OCI-LY7 (cell line): Measurements from ENCODE around the gene SART3.

Source experiments
- EZH2phosphoT487 ChIP-seq: fragments of 200-600 bp; sonication (generic); IDR thresholded peaks from 2 replicates; pipeline ENCODE4 v1.6.1; 2018; ENCODE audit warnings: low read depth, borderline replicate concordance, mild to moderate bottlenecking, mixed run types, antibody characterized with exemption, low read length, moderate library complexity, mixed read lengths
- TF ChIP-seq, protein P1 (sequence below): fragments of 200-600 bp; sonication (generic); conservative IDR thresholded peaks from 2 replicates; pipeline ENCODE4 v1.5.1; 2014; ENCODE audit warnings: mild to moderate bottlenecking, antibody characterized with exemption, low read length, moderate library complexity, mixed read lengths

DNA sequence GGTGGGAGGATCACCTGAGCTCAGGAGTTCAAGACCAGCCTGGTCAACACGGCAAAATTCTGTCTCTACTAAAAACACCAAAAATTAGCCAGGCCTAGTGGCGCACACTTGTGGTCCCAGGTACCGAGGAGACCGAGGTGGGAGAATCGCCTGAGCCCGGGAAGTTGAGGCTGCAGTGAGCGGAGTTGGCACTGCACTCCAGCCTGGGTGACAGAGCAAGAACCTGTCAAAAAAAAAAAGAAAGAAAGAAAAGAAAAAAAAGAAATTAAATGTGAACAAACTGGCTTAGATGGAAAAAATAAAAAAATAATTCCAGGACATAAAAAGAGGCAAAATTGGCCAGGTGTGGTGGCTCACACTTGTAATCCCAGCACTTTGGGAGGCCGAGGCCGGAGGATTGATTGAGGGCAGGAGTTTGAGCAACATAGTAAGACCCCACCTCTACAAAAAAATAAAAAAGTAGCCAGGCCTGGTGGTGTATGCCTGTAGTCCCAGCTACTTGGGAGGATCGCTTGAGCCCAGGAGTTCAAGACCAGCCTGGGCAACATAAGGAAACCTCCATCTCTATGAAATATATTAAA, 33.4 kb upstream of the SART3 start:
- TF ChIP-seq, protein P1, sequence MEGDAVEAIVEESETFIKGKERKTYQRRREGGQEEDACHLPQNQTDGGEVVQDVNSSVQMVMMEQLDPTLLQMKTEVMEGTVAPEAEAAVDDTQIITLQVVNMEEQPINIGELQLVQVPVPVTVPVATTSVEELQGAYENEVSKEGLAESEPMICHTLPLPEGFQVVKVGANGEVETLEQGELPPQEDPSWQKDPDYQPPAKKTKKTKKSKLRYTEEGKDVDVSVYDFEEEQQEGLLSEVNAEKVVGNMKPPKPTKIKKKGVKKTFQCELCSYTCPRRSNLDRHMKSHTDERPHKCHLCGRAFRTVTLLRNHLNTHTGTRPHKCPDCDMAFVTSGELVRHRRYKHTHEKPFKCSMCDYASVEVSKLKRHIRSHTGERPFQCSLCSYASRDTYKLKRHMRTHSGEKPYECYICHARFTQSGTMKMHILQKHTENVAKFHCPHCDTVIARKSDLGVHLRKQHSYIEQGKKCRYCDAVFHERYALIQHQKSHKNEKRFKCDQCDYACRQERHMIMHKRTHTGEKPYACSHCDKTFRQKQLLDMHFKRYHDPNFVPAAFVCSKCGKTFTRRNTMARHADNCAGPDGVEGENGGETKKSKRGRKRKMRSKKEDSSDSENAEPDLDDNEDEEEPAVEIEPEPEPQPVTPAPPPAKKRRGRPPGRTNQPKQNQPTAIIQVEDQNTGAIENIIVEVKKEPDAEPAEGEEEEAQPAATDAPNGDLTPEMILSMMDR = no peak
- TF ChIP-seq EZH2phosphoT487 = no peak
